ENCODE data around the gene PPP2R2D.
"Not testable (repeated sequence)": the region's sequence is repeated elsewhere in the genome, so short reads cannot be mapped to it uniquely, and the experiment has no call there.

PPP2R2D gene

GRCh38 chr10:131979336-131979735, 78.5 kb downstream of the PPP2R2D start:
- no peak for DNase-seq

- no peak for DNase-seq
These were observed 79.0 kb downstream of the PPP2R2D start for GRCh38 chr10:131979821-131980270.

DNA sequence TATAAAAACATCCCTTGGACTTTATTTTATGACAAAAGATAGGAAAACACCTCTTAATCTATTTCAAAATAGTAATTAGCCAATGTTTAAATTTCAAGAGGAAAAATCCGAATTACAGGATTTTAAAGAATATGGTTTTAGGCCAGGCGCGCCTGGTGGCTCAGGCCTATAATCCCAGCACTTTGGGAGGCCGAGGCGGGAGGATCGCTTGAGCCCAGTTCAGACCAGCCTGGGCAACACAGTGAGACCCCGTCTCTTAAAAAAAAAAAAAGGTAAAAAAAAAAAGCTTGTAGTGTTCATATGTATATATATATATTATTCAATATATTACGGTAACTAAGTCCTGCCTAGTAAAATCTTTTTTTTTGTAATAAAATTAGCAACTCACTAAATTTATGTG, 79.5 kb downstream of the PPP2R2D start:
- no peak for DNase-seq

DNA sequence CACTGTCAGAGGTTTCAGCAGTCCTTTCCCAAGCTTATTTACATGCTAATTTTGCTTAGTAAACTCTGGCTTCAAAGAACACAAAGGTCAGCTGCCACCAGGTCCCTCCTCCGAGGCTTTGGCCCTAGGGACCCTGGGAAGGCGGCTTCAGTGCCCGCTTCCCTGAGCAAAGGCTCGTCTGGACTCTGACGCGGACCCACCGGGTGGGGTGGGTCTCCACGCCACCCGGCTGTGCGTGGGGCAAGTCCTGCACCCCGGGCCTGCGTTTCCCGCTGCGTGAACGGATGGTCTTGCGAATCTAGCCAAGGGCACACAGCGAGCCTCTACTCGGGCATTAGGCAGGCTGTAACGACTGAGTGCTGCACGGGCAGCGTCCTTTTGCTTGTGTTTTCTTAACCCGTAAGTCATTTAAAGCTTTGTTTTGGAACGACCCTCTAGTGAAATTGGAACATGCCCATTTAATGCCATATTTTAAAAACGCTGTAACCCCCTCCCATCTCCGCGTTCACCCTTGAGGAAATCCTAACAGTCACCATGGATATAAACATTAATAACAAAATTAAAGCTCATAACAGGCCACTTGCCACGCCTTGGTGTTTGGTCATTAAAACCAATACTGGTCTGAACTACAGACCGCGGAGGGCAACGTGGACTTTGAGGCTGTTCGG, 80.1 kb downstream of the PPP2R2D start:
- no peak for DNase-seq

- peak; percentile 95 for DNase-seq
These were observed 80.8 kb downstream of the PPP2R2D start, which contains the start of gene BNIP3 for GRCh38 chr10:131981429-131982184. Gene BNIP3 (minus strand): TSS chr10:131981923. CDS start chr10:131981806, 117 bp downstream.

DNA sequence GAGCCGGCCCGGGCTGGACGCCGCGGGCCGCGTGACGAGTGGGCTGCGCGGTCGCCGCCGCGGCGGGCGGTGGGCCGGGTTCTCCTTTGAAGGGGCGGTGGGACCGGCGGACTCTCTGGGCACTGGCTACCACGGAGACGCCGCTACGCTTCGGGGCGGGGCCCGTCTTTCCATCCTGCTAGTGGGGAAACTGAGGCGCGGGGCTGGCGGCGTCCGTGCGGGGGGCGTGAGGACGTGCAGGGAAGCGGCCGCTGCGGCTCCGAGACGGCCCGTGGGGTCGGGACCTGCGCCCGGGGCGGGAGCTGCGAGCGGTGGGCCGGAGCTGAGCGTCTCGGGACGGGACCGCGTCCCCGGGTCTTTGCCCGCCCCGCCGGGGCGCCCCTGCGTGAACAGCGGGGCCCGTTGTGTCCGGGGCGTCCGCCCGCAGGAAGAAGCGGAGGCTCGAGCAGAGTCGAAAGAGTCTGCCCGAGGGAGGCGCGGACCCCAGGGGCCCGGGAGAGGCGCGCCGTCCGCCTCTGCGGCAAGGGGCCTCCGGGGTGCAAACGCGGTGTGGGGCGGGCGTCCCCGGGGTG, 81.5 kb downstream of the PPP2R2D start:
- DNase-seq = no peak

GRCh38 chr10:131982796-131983195, 82.0 kb downstream of the PPP2R2D start:
- no peak for DNase-seq

DNA sequence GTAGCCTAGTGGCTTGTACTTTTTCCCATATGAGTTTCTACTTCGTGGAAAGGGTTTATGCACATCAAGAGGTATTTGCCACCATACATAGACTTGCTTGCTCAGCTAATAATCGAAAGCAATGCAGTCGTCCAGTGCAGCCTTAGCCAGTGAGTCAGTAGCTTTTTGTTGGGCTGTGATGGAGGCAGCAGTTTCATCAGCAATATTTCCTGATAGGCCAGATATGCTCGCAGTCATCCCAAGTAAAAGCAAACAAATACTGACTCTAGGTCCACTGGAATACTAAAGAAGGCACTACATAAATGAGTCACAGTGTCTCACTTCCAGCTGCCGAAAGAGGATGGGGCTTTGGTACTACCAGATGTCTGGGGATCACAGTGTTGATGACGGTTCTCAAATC, 83.0 kb downstream of the PPP2R2D start:
- DNase-seq = peak; percentile 91

DNA sequence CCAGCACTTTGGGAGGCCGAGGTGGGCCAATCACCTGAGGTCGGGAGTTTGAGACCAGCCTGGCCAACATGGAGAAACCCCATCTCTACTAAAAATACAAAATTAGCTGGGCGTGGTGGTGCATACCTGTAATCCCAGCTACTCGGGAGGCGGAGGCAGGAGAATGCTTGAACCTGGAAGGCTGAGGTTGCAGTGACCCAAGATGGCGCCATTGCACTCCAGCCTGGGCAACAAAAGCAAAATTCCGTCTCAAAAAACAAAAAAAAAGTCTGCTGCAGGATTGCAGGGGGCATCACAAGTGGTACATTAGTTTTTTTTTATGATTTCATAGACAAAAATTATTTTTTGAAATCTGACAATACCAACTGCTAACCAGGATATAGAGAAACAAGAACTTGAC, 86.0 kb downstream of the PPP2R2D start:
- not testable (repeated sequence) for DNase-seq

DNA sequence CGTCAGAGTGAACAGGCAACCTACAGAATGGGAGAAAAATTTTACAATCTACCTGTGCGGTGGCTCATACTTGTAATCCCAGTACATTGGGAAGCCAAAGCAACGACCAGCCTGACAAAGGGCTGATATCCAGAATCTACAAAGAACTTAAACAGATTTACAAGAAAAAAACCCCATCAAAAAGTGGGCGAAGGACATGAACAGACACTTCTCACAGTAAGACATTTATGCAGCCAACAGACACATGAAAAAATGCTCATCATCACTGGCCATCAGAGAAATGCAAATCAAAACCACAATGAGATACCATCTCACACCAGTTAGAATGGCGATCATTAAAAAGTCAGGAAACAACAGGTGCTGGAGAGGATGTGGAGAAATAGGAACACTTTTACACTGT, 86.5 kb downstream of the PPP2R2D start:
- not testable (repeated sequence) for DNase-seq

DNA sequence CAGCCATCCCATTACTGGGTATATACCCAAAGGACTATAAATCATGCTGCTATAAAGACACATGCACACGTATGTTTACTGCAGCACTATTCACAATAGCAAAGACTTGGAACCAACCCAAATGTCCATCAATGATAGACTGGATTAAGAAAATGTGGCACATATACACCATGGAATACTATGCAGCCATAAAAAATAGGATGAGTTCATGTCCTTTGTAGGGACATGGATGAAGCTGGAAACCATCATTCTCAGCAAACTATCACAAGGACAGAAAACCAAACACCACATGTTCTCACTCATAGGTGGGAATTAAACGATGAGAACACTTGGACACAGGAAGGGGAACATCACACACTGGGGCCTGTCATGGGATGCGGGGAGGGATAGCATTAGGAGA, 87.0 kb downstream of the PPP2R2D start:
- DNase-seq = not testable (repeated sequence)

DNA sequence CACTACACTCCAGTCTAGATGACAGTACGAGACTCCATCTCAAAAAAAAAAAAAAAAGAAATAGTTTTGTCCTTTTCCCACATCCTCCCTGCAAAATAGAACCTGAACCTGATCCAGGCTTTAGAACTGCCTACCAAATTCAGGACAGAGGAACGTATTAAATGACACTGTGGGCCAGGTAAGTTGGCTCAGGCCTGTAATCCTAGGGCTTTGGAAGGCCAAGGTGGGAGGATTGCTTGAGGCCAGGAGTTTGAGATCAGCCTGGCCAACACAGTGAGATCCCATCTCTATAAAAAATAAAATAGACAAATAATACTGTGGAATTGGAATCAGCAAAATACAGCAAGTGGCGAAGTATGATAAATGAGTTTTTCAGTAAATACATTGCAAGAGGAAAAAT, 90.9 kb downstream of the PPP2R2D start:
- no peak for DNase-seq

- no peak for DNase-seq
These were observed 92.5 kb downstream of the PPP2R2D start for GRCh38 chr10:131993275-131993674.

GRCh38 chr10:131994435-131994834, 93.6 kb downstream of the PPP2R2D start:
- no peak for DNase-seq

GRCh38 chr10:131996466-131997365, 95.9 kb downstream of the PPP2R2D start:
- DNase-seq = no peak

DNA sequence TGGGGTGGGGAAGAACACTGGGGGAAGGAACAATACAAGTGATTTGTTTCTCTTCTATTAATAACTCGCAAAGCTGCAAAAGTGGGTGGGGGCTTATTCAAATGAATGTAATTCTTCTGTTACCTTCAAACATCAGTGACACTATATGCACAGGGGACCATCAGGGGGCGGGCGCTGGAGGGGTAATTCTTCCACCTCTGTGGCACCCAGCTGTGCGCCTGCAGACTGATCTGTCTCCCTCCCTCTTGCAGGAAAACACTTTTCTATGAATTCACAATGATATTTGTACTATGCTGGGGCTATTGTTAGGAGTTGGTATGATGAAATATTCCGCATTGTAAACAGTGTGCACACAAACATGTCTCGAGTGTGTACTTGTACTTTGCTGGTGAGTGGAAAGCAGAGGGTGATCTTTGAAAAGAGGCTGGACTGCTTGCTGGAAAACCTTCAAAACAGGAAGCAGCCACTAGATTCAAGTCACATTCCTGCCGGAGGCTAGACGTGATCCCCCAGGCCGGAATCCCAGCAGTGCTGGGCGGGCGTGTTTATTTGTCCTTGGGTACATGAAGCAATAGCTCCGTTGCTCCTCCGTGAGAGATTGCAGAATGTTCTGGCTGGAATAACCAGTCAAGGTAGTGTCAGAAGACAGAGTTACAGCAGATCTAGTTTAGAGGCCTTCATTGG, 96.7 kb downstream of the PPP2R2D start:
- DNase-seq = peak; percentile 42

GRCh38 chr10:131998050-131998844, 97.4 kb downstream of the PPP2R2D start:
- no peak for DNase-seq

DNA sequence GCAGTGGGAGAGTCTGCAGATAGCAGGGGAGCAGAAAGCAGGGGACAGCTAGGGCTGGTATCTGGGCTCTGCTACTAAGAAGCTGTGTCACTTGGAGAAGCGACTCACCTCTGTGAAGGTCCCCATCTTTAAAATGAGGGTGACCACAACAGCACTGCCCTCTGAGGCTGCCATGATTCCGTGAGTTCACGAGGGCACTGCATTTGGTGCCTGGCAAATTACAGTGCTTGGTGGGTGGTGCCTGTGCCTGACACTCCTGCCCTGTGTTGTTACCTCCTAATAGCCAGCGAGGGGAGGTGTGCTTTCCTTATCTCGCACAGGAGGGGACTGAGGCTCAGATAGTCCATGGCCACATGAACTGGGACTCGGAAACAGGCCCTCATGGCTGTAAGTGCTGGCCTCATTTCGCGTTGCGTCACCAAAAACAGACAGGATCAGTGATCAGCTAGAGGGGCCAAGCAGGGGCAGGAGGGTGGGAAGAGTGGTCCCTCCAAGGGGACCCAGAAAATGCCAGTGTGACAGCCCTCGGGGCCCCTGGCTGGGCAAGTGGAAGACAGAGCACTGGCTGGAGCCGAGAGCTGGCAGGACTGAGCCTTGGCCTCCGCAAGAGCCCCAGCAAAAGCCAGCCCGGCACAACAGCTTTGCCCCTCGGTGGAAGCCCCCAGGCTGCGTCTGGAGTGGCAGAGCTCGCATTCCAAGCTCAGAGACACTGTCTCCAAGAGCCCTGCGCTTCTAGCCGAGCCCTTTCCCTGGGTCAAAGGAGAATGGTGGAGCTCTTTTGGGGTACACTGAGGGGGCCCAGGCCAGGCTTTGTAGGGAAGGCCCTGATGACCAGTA, 98.3 kb downstream of the PPP2R2D start:
- no peak for DNase-seq

DNA sequence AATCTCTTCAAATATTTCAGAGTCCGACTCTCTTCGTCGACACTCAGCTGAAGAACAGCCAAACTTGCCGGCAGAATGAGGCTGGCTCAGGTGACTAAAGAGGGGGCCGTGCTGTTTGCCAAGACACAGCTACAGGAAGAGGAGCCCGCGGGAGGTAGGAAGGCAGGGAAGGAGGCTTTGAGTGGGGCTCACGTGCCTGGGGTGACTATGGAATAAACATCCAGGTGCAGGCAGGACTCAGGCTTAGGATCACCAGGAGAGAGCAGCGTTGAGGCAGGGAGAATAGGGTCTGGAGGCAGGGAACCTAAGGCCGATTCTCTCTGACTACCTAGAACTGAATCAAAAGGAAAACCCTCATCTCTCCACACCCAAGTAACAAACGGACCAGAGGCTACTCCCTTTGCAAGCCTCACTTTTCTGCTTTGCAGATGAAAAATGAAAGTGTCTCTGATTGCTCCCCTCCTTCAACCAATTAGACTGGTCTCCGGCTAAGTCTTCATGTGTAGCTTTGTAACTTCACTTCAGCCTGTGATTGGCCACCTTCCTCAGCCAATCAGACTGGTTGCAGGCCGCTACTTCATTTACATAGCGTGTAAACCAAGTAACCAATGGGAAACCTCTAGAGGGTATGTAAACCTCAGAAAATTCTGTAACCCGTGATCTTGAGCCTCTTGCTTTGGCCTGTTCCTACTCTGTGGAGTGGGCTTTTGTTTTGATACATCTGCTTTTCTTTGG, 100.6 kb downstream of the PPP2R2D start:
- no peak for DNase-seq

- no peak for DNase-seq
These were observed 101.2 kb downstream of the PPP2R2D start for GRCh38 chr10:132002004-132002403.
